K562 (cell line): ENCODE results near the gene NKIRAS1.

Source experiments
- E2F1 ChIP-seq: sonication (generic); formaldehyde crosslinking; IDR thresholded peaks from 2 replicates; pipeline ENCODE4 v1.8.1; 2023; ENCODE audit warnings: mild to moderate bottlenecking, missing genetic modification reagents, moderate library complexity
- NR2F6 ChIP-seq: fragments of 450-650 bp; formaldehyde crosslinking; IDR thresholded peaks from 2 replicates; pipeline ENCODE4 v1.4.0; 2020; ENCODE audit warnings: mild to moderate bottlenecking
- PTBP1 ChIP-seq: fragments of 200-400 bp; formaldehyde crosslinking; IDR thresholded peaks from 2 replicates; pipeline ENCODE4 v1.6.1; 2017; ENCODE audit warnings: low read depth, low read length
- TRIM24 ChIP-seq, 2 experiments: fragments of 450-650 bp; IDR thresholded peaks; 2 replicates each; pipeline ENCODE4 v1.6.1; 2016
- TRIM25 ChIP-seq: fragments of 450-650 bp; IDR thresholded peaks from 2 replicates; pipeline ENCODE4 v1.7.0; 2016; ENCODE audit warnings: borderline replicate concordance
- USF2 ChIP-seq: sonication (generic); formaldehyde crosslinking; IDR thresholded peaks from 2 replicates; pipeline ENCODE4 v1.5.0; 2020; ENCODE audit warnings: missing genetic modification reagents
- VEZF1 ChIP-seq: fragments of 200-800 bp; sonication (Bioruptor generic); IDR thresholded peaks from 2 replicates; pipeline ENCODE4 v1.6.1; 2017; ENCODE audit warnings: missing genetic modification characterization, missing compliant biosample characterization

- TF ChIP-seq E2F1 (CRISPR knock-in tag) (peak; percentile 95), TRIM25 (no peak), NR2F6 (CRISPR knock-in tag) (no peak), VEZF1 (CRISPR knock-in tag) (peak; percentile 81), USF2 (peak; percentile 92), PTBP1 (no peak), TRIM24 (IDR thresholded peaks at IDR 0.05) (no peak; a peak in 1 of 4 replicates)
Observed at GRCh38 chr3:23945913-23946687, 29.3 kb upstream of the NKIRAS1 start.
